CD4-positive, alpha-beta T cell treated with Interleukin-6 for 4 hours (primary cell): ENCODE data around the gene OR8J1.
"Not testable (repeated sequence)": the region's sequence is repeated elsewhere in the genome, so short reads cannot be mapped to it uniquely, and the experiment has no call there.

ENCODE experiments used
- DNase-seq: peaks from one replicate; pipeline ENCODE4 v3.0.0-alpha.2; 2020; ENCODE audit warnings: mixed read lengths

OR8J1 gene, protein sequence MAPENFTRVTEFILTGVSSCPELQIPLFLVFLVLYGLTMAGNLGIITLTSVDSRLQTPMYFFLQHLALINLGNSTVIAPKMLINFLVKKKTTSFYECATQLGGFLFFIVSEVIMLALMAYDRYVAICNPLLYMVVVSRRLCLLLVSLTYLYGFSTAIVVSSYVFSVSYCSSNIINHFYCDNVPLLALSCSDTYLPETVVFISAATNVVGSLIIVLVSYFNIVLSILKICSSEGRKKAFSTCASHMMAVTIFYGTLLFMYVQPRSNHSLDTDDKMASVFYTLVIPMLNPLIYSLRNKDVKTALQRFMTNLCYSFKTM

DNA sequence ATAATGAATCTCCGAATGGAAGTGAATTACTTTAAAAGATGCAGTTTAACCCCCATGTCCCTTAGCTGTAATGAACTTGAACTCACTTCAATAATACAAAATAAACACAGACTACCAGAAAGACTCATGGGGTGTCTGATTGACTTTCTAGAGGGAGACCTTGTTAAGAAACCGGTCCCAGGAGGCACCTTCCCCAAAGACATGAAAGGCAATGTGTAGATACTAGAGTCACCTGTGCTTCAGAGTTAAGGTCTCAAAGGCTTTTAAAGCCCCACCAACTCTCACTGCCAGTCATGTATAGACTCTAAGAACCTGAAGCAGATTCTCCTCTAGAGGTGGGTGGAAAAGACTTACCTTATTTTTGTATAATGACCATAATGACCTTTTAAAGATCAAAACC, at the start of gene OR8J1:
Gene OR8J1, plus strand, starts transcription at position 301 of the 400 bp plus-strand sequence. CDS start 5,956 bp downstream, outside the sequence.
- no peak for DNase-seq

DNA sequence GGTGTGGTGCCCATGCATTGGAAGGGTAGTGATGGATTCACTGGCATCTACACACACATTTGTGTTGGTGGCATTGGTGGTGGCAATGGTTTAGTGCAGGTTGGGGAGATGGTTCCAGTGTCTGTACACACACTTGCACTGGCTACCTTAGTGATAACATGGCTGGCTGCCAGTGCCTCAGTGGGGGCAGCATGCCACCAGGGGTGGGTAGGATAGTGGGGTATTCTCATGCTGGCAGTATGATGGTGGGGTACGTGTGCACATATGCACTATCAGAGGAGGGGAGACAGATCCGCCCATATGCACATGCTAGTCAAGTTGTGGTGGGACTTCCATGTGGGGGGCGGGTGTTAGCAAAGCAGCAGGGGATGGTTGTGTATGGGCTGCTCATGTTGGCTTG, 46.3 kb upstream of the OR8J1 start:
- DNase-seq = no peak

DNA sequence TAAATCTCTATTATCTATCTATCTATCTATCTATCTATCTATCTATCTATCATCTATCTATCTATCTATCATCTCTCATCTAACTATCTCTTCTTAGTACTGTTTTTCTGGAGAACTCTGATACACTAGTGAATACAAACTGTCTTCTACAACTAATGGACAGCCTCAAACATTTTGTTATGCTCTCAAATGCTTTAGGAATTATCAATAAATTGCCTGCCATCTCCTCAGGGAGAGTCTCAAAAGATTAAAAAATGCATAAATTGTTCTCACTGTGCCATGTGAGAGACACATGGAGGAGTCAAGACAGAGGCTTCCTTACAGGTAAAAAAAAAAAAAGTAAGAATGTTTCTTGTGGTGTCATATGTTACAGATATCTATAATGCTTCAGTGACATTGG, 39.2 kb upstream of the OR8J1 start, which contains the start of gene OR8K3:
Gene OR8K3, plus strand, starts transcription at position 301 of the 400 bp plus-strand sequence. CDS start 3,163 bp downstream, outside the sequence.
- DNase-seq = no peak

DNA sequence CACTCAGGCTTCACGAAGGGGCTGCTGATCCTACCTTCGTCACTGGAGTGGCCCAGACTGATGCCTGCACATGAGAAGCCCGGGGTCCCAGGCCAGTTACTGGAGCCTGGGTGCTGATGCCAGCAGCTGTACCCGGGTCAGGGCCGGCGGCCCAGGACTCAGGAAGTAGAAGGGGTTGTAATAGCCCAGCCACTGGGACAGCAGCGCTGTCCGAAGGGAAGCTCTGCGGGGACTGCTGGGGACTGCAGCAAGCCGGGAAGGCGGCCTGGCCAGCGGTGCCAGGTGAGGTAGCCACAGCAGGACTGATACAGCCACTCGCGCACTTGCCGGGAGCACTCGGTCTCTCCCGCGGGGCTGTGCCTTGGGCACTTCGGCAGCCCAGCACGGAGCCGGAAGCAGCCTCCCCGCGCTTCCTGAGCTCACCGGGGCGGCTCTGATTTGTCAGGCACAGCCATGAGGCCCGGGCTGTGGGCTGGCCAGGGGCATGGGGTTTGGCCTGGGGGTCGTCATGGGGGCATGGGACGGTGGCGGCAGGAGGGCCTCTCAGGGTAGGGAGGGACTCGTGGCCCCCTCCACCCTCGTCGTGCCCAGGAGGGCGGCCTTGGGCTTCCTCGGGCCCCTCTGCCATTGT, 22.1 kb upstream of the OR8J1 start:
- no peak for DNase-seq

DNA sequence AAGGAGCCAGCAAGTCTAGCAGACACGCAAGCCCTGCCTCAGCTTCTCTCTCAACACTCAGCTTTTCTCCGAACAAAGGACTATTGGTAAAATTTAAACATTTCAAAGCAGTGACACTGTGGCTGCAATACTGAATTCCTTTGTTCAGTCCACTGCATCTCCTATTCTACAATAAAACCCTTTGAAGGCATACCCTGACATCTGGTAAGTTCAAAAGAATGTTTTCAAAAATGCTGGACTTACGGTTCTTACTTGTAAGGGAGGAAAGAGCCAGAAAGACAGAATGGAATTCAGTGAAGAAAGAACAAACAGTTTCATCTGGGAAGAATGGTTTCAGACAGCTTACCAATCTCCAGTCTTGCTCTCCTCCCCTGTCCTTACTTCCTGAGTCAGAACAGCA, 20.9 kb upstream of the OR8J1 start:
- no peak for DNase-seq

DNA sequence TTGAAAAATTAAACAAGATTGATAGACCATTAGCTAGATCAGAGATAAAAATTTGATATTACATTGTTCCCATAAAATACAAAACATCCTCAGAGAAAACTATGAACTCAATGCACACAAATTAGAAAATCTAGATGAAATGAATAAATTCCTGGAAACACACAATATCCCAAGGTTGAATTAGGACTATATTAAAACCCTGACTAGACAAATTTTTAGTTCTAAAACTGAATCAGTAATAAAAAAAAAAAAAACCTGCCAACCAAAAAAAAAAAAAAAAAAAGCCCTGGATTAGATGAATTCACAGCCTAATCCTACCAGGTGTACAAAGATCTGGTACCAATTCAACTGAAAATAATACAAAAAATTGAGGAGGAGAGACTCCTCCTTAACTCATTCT, 13.8 kb upstream of the OR8J1 start:
- DNase-seq = no peak

DNA sequence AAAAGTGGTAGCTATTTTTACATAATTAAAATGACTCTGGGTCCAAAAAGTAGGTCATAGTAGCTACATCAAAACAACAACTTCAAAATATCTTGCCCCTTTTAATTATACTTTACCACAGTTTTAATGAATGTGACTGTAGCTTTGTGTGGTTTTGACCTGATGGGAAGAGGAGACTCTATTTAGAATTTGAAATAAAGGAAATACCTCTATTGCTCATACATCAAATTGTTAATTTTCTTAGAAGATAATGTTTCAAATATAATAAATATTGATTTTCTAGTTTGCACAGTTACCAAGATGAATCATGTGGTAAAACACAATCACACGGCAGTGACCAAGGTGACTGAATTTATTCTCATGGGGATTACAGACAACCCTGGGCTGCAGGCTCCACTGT, 8.4 kb upstream of the OR8J1 start, which contains the start of gene OR8K1:
Gene OR8K1, plus strand, starts transcription at position 301 of the 400 bp plus-strand sequence. Its CDS starts 0 bp downstream, at position 301.
- no peak for DNase-seq

DNA sequence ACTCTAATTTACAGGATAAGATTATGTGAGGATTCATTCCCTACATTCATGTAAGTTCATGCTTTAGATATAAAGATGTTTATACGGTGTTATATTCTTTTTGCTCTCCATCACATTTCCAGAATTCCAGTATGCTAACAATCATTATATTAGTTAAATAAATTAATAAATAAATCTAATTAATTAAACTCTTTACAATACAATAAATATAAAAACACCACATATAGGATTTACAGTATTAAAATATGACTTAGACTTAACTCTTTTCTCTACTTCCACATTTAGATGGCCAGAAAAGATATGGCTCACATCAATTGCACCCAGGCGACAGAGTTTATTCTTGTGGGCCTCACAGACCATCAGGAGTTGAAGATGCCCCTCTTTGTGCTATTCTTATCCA, 21.2 kb downstream of the OR8J1 start, which contains the start of gene OR8U1:
Gene OR8U1, plus strand, starts transcription at position 301 of the 400 bp plus-strand sequence. Its CDS starts 0 bp downstream, at position 301.
- DNase-seq = no peak

DNA sequence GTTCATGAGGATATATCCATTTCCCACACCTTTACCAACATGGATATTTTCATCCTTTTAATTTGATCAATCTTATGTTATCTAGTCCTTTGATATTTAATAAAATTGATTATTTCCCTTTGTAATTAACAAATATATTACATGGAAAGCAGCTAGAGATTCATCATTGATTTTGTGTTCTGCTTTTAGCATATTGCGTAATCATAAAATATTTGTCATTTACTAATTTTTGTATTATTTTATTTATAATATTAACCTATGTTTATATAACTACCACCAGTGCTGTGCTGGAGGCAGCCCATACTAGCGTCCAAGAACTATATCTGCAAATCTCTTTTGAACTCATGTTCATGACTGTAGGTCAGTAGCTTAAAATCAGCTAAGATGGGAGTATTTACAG, 26.0 kb downstream of the OR8J1 start:
- DNase-seq = no peak

DNA sequence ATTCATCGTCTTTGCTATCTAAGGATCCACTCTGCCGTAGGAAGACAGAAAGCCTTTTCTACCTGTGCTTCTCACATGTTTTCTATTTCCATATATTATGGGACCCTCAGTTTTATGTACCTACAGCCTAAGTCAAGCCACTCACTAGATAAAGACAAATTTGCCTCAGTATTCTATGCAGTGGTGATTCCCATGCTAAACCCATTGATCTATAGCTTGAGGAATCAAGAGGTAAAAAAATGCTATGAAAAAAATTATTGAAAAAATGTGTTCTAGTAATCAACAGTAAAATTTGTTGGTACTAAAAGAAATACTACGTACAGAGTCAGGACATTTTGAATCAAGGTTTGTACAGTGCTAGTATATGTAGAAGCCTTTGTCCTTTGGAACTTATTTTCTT, 40.3 kb downstream of the OR8J1 start:
- no peak for DNase-seq

DNA sequence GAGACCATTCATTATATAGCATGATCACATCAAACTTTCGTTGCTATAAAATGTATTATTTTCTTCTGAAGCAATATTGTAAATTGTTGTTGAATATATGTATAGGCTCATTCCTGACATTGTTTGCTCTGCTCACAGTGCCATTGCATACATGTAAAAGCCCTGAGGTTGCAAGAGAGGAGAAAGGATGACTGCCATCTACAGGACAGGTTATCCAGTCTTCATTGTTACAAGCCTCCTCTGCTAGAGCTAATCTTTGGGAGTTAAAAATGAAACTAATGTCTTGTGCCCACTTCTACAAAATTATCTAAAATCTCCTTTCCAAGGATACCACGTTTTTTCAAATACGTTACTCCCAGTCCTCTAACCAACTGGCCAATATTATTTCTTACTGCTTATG, 42.0 kb downstream of the OR8J1 start:
- no peak for DNase-seq

DNA sequence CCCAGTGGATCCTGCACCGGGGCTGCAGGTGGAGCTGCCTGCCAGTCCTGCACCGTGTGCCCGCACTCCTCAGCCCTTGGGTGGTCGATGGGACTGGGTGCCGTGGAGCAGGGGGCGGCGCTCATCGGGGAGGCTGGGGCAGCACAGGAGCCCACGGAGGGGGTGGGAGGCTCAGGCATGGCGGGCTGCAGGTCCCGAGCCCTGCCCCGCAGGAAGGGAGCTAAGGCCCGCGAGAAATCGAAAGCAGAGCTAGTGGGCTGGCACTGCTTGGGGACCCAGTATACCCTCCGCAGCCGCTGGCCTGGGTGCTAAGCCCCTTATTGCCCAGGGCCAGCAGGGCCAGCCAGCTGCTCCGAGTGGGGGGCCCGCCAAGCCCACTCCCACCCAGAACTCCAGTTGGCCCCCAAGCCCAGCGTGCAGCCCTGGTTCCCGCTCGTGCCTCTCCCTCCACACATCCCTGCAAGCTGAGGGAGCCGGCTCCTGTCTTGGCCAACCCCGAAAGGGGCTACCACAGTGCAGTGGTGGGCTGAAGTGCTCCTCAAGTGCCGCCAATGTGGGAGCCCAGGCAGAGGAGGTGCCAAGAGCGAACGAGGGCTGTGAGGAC, 47.9 kb downstream of the OR8J1 start:
- DNase-seq = not testable (repeated sequence)

DNA sequence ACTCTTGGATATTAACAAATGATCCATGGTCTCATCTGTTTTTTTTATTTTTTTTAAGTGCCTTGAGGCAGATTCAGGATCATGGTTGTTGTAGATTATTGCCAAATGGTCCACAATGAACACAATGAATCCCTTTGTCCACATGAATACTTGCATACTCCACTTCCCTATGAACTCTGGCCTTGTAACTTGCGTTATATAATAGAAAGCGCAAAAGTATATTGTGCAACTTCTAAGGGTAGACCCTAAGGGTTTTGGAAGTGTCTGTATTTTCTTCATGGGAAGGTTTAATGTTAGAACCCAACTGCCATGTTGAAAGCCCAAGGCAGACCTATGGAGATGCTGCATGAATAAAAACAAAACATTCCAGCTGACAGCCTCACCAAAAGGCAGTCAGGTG, 50.3 kb downstream of the OR8J1 start:
- no peak for DNase-seq

DNA sequence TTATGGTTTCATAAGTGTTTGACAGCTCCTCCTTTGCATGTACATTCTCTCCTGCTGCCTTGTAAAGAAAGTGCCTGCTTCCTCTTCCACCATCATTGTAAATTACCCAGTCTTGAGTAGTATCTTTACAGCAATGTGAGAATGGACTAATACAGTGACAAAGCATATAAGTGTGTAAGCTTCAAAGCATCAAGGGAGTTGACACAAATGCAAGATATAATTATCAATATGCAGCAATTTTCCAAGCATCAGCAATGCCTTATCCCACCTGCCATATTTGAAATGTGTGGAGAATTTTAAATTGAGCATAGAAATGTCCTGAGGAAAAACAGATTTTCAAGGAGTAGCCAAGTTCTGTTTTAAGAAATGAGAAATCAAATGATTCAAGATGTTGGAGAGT, 56.7 kb downstream of the OR8J1 start:
- no peak for DNase-seq
